ENCODE results near the gene SRP19. TPM values are rescaled to one million over a fixed set of nuclear protein-coding genes. Genes with fewer than 3 reads are reported as not detected.
A peak's percentile ranks its signal among the peaks of the same experiment; 100 is the strongest.
"Not testable (repeated sequence)": the region's sequence is repeated elsewhere in the genome, so short reads cannot be mapped to it uniquely, and the experiment has no call there.

SRP19 gene
- total and polyA plus RNA-seq, 12 donors: 19.4 to 80.1 (median 26.9) TPM

DNA sequence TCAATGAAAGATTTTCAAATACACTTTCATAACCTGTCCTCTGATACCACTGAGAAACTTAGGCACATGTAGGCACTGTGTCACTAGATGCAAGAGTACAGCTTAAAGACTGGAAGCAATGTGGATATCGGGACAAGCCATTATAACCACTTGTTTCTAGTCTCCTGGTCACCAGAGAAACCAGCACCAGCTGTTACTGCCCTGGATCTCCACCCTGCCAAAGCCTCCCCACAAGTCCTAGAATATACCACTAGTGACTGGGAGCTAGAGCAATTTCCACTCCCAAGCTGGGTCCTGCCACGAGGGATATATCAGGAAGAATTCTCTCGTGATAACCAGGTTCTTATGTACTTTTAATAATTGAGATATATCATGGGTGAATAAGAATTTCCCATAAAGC is 41.5 kb downstream of the SRP19 start:
- intact Hi-C loops (cut with DNase I): no loop called here
- ATAC-seq (no peak), DNase-seq (no peak)
- no peak overlapping the region for H3K27ac ChIP-seq
- TF ChIP-seq CTCF (IDR thresholded peaks at IDR 0.05): no peak
- peaks cover 0 to 80% (median 32%) of the 10 kb centered on the region in 9 donors for H3K36me3 ChIP-seq
- peaks cover 0 to 26% (median 15%) of the 10 kb centered on the region in 9 donors for H3K4me1 ChIP-seq
- H3K4me3 ChIP-seq: no peak overlapping the region
- H3K27me3 ChIP-seq: no peaks in the 10 kb centered on the region
- 64 to 75% methylated on average over 3 of the region's 3 CpGs for WGBS, 2 donors
- no peaks in the 10 kb centered on the region for H3K9me3 ChIP-seq

GRCh38 chr5:112904996-112905395 is 43.9 kb downstream of the SRP19 start:
- DNase-seq; intact Hi-C loops (cut with DNase I); H3K27me3 ChIP-seq; H3K4me3 ChIP-seq; H3K9me3 ChIP-seq; ATAC-seq; H3K27ac ChIP-seq: not testable (repeated sequence)
- Histone ChIP-seq H3K4me1 (peaks cover 0 to 40% (median 18%) of the 10 kb centered on the region in 9 donors), H3K36me3 (peaks cover 0 to 80% (median 31%) of the 10 kb centered on the region in 9 donors)
- WGBS, 2 donors: 89% methylated on average over 3 of the region's 3 CpGs

- DNase-seq: no peak
- peak overlapping the region in 2 of 10 donors; percentile 42 for H3K27ac ChIP-seq
- H3K27me3 ChIP-seq: no peaks in the 10 kb centered on the region
- no peaks in the 10 kb centered on the region for H3K9me3 ChIP-seq
- peak in 1 of 8 donors; percentile 22 for ATAC-seq
- no peak overlapping the region for H3K4me3 ChIP-seq
- intact Hi-C loops (cut with DNase I): no loop called here
- WGBS, 2 donors: 80 to 84% methylated on average over 3 of the region's 3 CpGs
- H3K36me3 ChIP-seq: peaks cover 0 to 80% (median 15%) of the 10 kb centered on the region in 9 donors
- peak in 2 of 9 donors; percentile 4 to 16 for TF ChIP-seq CTCF (IDR thresholded peaks at IDR 0.05)
- H3K4me1 ChIP-seq: peaks cover 0 to 50% (median 26%) of the 10 kb centered on the region in 9 donors
Measured at GRCh38 chr5:112906637-112907036, 45.5 kb downstream of the SRP19 start.

GRCh38 chr5:112907166-112907631 is 46.1 kb downstream of the SRP19 start:
- Histone ChIP-seq H3K4me3 (no peak overlapping the region), H3K36me3 (peaks cover 0 to 80% (median 11%) of the 10 kb centered on the region in 9 donors), H3K27ac (peak overlapping the region in 2 of 10 donors; percentile 42), H3K9me3 (no peaks in the 10 kb centered on the region), H3K27me3 (no peaks in the 10 kb centered on the region), H3K4me1 (peaks cover 0 to 55% (median 27%) of the 10 kb centered on the region in 9 donors)
- DNase-seq (no peak), ATAC-seq (peak; percentile 16 to 77 (median 68))
- intact Hi-C loops (cut with DNase I): no loop called here
- TF ChIP-seq CTCF (IDR thresholded peaks at IDR 0.05): no peak
- WGBS, 2 donors: 57 to 67% methylated on average over 4 of the region's 4 CpGs

DNA sequence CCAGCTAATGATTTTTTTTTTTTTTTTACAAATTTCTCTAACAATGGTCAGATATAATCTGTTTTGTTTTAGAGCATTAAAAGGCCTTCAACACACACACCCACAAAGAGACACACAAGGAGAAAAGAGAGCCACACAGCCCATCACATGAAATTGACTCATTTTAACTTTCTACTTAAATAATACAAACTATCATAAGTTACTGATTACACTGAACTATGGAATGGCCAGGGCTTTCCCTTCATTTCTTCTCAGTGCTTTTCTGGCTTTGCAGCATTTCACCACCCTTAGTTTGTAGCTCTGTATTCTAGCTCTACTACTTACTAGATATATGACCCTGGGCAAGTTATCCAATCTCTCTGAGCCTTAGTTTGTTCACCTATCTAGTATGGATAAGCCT is 47.8 kb downstream of the SRP19 start:
- peaks cover 0 to 79% (median 11%) of the 10 kb centered on the region in 9 donors for H3K36me3 ChIP-seq
- no peak for TF ChIP-seq CTCF (IDR thresholded peaks at IDR 0.05)
- H3K27ac ChIP-seq: no peak overlapping the region
- H3K4me3 ChIP-seq: no peak overlapping the region
- no peak for DNase-seq
- no peak for ATAC-seq
- no peaks in the 10 kb centered on the region for H3K27me3 ChIP-seq
- peaks cover 0 to 63% (median 38%) of the 10 kb centered on the region in 9 donors for H3K4me1 ChIP-seq
- intact Hi-C loops (cut with DNase I): no loop called here
- H3K9me3 ChIP-seq: no peaks in the 10 kb centered on the region

All from heart right ventricle (tissue), 16 donors.